ENCODE results near the gene AUTS2.

Gene AUTS2

DNA sequence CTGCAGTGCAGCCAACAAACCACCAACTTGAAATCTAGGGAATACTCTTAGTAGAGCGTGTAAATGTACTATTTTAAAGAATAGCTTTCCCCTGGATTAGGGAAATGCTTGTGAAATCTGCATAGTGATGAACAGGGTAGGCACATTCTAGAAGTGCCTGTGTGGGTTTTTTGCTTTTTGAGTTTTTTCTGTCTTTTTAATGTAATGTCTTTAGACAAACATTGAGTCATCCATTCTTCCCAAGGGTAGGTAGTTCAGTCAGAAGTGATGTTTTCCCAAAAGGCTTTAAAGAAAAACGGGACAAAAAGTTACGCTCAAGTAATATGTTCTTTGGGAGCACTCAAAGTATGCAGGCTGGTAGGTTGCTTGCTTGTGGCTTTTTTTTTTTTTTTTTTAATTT, 130.0 kb downstream of the AUTS2 start:
- no peak for DNase-seq

DNA sequence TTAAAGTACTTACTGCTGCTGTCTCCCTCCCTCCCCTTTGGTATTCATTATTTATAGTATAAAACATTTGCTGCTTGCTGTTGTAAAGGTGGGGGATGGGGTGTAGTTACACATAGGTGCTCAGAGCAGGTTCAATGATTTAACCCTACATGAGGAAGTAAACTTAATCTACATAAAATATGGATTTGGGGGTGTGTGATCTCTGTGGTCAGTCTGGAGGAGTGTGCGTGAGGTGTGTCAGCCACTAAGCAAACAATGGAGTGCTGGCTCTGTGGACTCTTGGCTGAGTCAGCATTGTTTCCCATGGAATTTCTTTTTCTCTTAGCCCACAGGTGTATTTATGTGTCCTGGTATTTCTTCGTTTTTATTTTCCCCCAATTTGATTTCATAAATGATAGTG, 133.9 kb downstream of the AUTS2 start:
- DNase-seq: peak; percentile 50 to 76 (median 52)

DNA sequence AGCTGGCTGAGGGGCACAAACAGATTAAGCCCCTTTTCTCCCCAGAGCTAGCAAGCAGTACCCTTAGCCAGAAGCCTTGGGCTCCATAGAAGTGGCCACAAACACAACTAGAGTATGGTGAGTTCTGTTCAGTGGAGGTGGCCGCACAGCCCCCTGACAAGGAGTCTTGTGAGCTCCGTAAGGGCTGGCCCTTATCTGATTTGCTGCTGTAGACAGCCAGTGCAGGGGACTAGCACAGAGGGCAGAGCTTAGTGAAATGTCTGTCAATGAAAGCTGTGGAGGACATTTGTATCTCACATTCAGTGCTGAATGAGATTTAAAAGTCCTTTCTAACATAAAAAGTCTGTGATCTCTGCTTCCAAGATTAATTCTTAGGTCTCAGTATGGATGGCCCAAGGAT, 137.3 kb downstream of the AUTS2 start:
- no peak for DNase-seq

DNA sequence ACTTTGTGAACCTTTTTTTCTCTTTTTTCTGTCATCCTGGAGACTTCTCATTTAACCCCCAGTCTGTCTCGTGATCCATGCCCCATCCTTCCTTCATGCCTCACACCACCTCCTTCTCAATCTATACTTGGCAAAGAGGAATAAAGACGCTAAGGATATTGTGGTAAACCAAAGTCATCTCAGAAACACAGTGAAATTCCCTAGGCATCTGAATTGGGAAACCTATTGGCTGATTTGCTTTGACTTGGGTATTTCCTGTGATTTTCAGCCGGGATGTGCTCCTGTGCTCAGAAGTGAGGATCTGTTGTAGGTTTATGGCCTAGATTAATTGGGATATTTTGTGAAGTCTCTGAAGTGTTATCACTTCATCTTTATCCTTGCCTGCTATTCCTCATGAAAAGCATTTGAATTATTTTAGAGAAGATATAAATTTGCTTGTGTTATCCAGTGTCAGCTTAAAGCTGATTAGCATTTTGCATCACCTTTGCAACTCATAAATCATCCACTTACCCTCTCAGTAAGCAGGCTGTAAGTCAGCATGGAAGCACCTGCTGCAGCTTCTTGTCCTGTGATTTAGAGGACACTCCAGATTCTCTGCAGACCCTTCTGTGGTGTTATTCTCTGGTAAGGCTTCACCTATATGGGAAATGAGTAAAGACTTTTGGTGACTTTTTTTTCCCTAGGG, 138.0 kb downstream of the AUTS2 start:
- peak; percentile 51 to 87 (median 85) for DNase-seq

DNA sequence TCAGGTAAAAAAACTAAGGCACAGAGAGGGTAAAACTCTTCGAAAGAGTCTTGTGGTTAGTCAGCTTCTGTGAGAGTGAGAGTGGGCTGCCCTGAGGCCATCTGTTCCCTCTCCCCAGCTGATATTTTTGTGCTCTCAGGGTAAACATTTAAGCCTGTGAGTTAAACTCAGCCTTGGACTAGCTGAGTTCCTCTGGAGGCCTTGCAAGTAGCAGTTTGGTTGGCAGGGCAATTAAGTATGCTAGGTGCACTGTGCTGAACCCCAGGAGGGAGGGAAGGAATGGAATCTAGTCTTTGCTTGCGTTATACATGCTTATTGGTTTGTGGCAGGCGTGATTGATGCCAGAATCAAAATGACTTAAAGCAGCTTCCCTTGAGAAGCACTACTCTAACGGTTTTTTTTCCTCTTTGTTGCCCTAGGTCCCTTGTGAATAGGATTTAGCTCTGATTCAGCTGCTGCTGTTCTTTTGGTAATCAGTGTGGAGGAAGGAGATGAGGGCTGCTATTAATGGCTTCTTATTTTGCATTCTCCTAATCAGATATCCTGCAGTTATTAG, 140.2 kb downstream of the AUTS2 start:
- peak; percentile 48 to 85 (median 52) for DNase-seq

DNA sequence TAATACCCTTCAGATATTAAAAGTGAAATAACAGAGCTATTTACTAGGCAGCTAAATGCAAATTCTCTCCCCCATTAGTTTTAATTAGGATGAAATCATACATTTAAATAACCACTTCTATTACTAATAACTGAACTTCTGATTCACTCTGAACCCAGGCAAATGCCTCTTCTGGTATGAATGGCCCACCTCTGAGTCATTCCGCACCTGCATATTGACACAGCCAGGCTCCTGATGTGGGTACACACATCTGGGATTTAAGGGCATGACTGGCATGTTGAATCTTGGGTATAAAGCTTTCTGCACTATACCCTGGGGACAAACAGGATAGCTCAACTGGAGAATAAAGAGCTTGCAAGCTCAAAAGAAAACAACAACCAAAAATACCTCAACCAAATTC, 140.9 kb downstream of the AUTS2 start:
- peak in 1 of 3 experiments; percentile 49 for DNase-seq

DNA sequence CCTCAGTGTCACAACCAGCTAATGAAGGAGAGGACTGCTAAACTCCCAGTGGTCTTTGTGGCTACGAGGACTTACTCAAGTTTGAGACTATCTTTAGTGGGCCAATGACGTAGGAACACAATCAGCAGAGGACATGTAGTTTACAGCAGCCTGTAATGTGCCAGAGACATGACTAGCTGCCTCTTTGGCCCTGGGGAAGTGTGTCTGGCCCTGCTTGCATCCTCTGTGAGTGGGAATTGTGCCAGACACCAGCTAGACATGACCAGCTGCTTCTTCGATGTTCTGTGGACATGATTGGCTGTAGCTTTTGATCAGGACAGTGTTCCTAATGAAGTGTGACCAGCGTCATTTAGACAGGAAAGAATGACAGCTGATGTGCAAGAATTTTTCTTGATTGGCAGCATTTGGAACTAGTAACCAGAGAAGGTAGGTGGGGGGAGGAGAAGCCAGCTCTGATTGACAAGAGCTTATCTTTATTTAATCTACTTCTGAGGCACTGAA, 141.7 kb downstream of the AUTS2 start:
- peak in 1 of 3 experiments; percentile 62 for DNase-seq

DNA sequence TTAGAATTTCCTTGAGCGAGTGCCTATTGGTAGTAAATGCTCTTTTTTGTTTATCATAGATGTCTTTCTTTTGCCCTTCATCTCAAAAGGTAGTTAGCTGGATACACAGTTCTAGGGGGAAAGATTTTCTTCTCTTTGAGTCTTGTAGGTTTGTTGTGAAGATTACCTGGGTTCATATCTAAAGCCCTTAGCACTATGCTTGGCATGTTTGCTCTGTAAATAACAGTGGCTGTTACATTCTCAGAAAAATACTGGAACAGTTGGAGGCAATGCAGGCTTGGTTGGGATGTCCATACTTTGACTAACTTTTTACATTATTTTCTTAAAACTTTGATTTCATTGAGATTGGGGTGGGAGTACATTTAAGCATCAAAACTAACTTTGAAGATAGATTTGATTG, 144.0 kb downstream of the AUTS2 start:
- no peak for DNase-seq

DNA sequence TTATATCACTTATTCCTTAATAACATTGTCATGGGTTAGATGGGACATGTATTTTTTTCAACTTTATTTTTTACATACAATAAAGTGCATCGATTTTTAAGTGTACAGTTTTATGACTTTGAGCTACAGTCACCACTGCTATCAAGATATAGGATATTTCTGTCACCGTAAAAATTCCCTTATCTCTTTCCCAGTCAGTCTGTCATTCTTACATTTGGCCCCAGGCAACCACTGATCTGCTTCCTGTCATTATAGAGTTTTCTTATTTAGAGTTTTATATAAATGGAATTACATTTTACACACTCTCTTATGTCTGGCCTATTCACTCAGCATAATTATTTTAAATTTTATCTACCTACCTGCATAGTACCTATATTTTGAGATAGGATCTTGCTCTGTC, 145.2 kb downstream of the AUTS2 start:
- no peak for DNase-seq

DNA sequence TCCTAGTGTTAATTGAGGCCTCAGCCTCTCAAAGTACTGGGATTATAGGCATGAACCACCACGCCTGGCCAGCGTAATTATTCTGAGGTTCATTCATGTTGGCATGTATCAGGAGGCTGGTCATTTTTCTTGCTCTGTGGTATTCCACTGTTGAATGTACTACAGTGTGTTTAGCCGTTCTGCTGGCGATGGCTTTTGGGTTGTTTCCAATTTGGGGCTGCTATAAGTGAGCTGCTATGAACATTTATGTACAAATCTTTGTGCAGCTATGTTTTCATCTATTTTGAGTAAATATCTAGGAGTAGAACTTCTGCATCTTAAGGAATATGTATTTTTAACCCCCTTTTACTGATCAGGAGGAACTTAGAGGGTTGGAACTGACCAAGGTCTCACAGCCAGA, 145.8 kb downstream of the AUTS2 start:
- DNase-seq: no peak

DNA sequence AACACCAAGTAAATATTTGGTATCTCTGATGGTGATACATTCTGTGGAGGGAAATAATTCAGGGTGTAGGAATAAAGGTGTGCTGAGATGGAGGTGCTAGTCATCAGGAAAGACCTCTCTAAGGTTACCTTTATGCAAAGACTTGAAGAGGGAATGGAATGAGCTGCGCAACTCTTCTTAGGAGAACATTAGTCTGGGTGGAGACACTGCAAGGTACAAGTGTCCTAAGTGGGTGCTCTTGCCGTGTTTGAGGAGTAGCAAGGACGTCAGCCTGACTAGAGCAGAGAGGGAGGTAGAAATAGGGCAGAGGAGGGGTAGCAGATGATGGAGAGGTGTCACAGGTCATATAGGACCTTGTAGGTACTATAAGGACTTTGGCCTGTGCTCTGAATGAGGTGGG, 148.1 kb downstream of the AUTS2 start:
- DNase-seq: no peak

DNA sequence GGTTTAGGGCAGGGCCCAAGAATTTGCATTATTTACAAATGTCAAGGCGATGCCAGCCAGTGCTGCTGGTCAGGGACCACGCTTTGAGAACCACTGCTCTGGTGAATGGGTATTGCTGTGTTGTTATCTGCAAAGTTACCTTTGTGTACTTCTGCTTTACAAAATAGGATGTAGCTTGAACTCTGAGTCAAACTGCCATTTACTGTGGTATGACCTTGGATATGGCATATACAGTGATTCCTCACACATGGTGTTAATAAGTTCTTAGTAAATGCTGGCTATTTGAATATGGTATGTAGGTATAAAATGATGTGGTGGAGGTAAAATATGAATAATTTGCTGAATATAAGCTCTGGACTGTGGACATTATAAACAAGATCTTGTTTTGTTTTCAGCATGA, 148.9 kb downstream of the AUTS2 start:
- DNase-seq: no peak

DNA sequence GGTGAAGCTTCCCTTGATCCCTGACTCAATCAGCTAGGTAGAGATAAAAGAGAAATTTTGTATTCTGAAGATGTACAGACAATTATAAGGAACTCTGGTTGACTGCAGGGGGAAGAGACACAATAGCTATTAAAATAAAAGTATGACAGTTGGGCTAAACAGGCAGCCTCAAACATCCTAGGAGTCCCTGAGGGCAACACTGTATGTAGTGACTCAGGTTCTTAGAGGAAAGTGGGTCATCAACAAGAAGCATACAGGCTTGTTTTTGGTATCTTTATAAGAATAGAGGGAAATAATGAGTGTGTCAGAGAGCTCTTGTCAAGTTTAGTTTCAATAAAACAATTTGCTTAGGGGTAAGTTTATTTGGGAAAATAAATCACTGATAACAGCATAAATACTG, 150.3 kb downstream of the AUTS2 start:
- no peak for DNase-seq

DNA sequence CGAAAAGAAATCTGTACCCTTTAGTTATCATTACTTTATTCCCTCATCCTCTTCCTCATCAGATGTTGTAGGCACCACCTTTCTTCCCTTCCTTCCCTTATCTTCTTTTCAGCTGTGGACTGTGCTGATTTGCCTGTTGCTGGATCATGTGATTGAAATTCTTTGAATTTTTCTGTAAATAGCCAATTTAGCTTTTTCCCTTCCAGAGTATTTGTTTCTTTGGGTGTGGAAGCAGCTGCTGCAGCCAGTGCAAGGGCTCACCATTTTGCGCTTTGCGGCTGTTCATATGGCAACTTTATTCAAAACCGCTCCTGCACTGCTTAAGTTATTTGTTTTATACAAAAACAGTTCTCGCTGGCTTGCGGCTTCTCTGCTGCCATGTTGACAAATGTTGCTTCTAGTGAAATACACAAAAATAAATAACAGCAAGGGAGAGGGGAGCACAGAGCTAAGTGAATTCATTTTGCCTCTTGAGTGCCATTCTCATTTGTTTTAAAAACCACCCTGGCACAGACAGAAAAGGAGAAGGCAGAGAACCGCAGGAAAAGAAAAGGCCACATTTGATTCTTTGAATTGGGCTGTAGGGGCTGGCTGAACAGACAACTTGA, 151.2 kb downstream of the AUTS2 start:
- DNase-seq: peak in 1 of 3 experiments; percentile 17

DNA sequence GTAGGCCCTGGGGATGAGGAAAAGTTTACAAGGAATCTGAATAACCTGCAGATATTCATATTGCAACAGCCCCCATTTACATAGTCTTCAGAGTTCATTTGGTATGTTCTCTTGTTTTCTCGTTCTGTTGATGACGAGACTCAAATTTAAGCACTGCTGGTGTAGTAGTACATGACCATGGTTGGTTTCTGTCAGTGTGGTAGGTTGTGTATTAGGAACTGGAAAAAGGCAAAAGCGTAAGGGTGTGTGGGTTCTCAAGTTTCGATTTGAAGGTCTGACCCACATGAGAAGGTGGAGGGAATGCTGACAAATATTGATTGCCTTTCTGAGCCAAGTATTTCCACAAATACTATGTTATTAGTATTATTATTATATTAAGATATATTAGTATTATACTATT, 151.7 kb downstream of the AUTS2 start:
- no peak for DNase-seq

DNA sequence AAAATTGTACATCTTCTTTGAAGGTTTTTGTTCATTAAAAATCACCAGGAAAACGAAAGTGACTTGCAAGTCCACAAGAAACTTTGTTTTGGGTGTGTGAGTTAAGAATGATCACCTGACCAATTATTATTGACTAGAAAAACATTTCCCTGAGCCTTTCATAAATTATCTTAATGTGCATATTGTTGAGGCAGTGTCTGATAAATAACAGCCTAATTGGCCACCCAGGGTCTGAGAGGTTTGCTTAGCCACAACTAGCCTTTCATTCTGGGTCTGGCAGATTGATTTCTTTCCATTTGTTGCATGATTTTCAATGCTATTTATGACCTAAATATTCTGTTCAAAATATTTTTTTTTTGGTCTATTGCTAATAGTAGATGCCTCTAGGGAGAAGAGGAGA, 152.8 kb downstream of the AUTS2 start:
- peak in 2 of 3 experiments; percentile 63 to 90 for DNase-seq

DNA sequence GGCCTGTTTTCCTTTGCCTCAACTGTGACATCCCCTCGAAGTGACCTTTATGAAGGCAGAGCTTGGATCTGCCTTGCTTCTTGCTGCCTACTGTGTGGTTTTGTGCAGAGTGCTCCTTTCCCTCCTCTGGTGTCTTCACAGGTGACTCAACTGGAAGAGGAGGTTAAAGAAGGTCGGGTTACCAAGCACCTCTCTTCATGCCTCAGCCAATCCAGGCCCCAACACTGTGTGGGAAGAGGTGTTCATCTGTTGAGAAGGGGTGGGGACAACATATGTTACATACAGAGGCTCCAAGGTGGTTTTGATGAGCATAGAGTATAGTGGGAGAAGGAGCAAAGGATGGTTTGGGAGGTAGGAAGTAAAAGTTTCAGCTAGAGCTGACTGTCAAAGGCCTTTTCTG, 155.7 kb downstream of the AUTS2 start:
- DNase-seq: no peak

DNA sequence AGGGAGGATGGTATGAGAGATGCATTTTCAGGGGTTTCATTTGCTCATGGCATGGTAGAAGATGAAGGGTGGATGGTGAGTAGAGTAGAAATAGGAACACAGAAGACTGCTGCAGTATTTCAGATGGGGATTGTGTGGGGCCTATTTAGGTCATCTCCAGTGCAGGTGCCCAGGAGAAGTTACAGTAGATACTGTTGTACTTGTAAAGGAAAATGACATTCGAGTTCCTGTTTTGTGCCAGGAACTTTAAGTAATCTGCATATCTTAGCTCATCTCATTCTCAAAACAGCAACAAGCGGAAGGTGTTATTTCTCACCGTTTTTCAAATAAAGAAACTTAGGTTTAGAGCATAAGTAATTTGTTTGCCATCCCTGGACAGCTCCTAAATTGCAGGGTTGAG, 156.2 kb downstream of the AUTS2 start:
- DNase-seq: no peak

DNA sequence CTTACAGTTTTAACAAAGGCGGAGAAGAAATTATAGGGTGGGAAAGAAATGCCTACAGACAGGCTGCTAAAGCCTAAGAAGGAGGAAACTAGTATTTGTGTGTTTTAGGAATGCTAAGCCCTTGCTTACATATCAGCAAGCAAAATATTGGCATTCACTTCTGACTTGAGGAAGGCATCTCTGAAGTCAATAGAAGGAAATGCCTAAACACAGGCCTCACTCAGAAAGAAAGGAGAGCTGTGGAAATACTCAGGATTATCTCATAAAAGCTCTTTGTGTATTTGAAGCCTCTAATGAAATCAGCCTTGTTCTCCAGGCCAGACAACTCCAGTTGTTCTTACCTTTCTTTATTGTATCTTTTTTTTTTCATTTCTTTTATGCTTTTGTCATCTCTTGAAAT, 158.0 kb downstream of the AUTS2 start:
- DNase-seq: no peak

DNA sequence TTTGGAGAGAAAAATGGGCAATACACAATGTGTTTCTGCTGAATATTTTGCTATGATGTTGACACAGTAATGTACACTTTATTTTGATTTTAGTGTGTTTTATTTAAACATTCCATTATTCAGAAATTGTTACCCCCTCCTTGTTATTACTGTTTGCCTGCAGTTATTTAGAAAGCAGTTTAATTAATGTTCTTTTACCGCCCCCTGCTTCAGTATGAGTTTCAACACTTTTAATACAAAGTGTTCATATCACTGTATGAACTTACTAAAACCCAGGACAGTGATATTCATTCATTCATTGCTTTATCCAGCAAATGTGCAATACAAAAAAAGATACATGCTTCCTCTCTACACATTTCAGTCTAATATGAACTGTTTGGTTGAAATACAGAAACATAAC, 159.3 kb downstream of the AUTS2 start:
- DNase-seq: peak in 1 of 3 experiments; percentile 46

DNA sequence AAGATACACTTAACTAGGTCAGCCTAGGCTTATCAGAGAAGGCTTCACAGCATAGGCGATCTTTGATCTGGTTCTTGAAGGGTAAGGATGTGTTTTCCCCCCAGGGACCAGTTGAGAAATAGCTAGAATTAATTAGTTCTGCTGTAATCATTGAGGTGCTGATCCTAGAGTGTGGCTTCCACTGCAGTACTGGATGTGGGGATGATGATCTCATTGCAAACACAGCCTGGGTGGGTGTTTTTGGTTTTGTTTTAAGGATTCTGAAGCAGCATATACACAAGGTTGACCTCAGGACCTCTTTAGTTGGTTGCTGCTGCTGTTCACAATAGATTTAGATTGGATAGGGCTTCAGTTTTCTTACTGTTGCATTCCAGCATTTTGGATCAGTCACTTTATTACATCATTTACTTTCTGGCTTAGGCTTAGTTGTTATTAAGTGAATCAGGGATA, 159.7 kb downstream of the AUTS2 start:
- DNase-seq: peak in 1 of 3 experiments; percentile 46

DNA sequence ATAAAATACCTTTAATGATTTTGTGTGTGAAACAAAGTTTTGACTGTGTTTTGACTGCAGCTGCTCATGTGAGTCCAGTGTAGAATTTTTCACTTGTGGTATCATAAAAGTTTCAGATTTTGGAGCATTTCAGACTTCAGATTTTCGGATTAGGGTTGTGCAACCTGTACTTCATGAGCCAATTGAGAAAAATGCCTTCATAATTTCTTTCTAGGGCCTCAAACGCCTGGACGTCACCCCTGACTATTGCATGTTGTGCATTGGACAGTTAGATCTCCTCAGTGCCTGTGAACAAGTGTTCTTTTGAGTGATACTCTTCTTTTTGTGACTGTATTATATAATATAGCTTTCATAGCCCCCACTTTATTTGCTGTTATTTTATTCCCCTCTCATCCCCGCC, 161.1 kb downstream of the AUTS2 start:
- no peak for DNase-seq

DNA sequence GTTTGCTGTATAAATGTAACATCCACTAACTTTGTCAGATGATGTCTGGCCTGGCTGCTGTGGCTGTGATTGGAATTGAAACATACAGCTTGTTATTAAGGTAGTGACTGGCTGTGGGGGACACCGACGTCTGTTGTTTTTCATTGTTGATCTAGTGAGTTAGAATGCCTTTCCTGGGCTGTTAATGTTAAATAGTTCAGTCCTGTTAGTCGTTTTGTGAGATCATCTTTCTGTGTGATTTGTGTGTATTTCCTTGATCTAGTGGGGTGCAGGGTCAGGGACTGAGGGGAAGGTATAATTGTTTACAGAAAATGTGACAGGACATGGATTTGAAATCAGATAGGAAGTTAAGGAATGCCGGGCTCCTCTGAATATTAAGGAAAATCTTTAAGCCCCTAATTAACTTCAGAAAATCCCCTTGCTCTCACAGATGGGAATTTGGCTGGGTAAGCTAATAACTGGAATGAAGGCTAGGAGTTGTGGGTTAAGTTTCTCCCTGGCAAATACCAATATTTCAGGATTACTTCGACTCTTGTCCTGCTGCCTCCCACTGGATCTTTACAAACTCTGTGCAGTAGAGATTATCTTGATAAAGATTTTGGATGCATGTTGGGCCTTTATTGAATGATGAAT, 163.1 kb downstream of the AUTS2 start:
- DNase-seq: peak in 1 of 3 experiments; percentile 11

DNA sequence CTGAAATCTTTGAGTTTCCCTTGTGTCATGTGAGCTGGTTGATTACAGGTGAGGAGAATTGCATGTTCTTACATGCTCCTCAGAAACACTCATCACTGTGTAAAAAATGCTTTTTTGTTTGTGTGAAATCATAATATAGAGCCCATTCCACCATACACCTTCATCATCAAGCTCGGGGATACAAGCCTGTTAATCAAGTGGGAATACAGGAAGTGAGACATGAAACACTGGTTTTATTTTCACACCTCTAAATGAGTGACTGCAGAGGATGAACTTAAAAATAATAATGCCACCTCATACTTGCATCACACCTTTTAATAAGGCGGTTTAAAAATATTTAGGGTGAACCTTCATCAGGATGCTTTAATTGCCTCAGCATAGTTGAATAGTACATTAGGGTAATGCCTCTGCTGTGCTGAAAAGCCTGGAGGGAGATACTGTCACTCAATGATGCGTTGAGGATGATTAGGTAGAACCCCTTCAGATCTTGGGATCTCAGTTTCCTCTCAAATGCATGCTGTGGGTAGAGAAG, 164.6 kb downstream of the AUTS2 start:
- DNase-seq: no peak
